SH-SY5Y (cell line): ENCODE data around the gene MPZL3.

Experiments used
- GATA2 ChIP-seq: IDR thresholded peaks from 2 replicates; pipeline ENCODE4 v1.6.1; 2011; ENCODE audit warnings: mild to moderate bottlenecking, low read depth, low read length
- GATA3 ChIP-seq: IDR thresholded peaks from 2 replicates; pipeline ENCODE4 v1.6.1; 2011; ENCODE audit warnings: low read depth, mild to moderate bottlenecking, low read length, moderate library complexity

GRCh38 chr11:118295815-118296454, 43.8 kb upstream of the MPZL3 start:
- TF ChIP-seq GATA2: no peak
- TF ChIP-seq GATA3: no peak
